Panc1 (cell line): ENCODE results near the gene WRAP73. TPM values are rescaled to one million over a fixed set of nuclear protein-coding genes. Genes with fewer than 3 reads are reported as not detected.

ENCODE experiments used
- ATAC-seq: fragments of 200-7000 bp; cut with Tn5 transposase; 2 replicates; pipeline ENCODE4 v1.9.1; 2020; ENCODE audit warnings: mild to moderate bottlenecking, moderate library complexity
- BruUV-seq: library from RNA; stranded (reverse); fragments of 400-500 nt; replicated peaks from 2 replicates; lab custom pipeline; 2021; lab: Mats Ljungman, UMichigan
- CTCF ChIA-PET: fragments of 300-600 bp; sonication (Branson Sonifier 250); formaldehyde crosslinking; loops from one replicate; lab custom pipeline; 2022; ENCODE audit warnings: antibody characterized with exemption; lab: Charles Lee
- POLR2A ChIA-PET: fragments of 300-600 bp; sonication (Branson Sonifier 250); formaldehyde crosslinking; loops from one replicate; lab custom pipeline; 2022; ENCODE audit warnings: antibody characterized with exemption; lab: Charles Lee
- DNase-seq: peaks from one replicate; pipeline ENCODE4 v3.0.0-alpha.2; 2010; ENCODE audit warnings: low read depth, low spot score
- H3K27ac ChIP-seq: 2 replicates; pipeline ENCODE4 v1.5.1; 2011; ENCODE audit warnings: mild to moderate bottlenecking, low read length, inconsistent platforms
- H3K27me3 ChIP-seq: fragments of 200-500 bp; sonication (Bioruptor generic); 2 replicates; pipeline ENCODE4 v1.6.0; 2014; ENCODE audit warnings: low read length, inconsistent platforms; ENCODE audit not compliant: control insufficient read depth, insufficient read depth
- H3K36me3 ChIP-seq: fragments of 200-500 bp; sonication (Bioruptor generic); 2 replicates; pipeline ENCODE4 v1.5.1; 2014; ENCODE audit warnings: inconsistent platforms, mild to moderate bottlenecking, low read length, moderate library complexity; ENCODE audit not compliant: control insufficient read depth, insufficient read depth
- H3K4me1 ChIP-seq: 2 replicates; pipeline ENCODE4 v1.5.1; 2011; ENCODE audit warnings: inconsistent platforms, mild to moderate bottlenecking, low read length, moderate library complexity; ENCODE audit not compliant: control insufficient read depth, insufficient read depth
- H3K4me3 ChIP-seq, 2 experiments: 2 replicates each; pipeline ENCODE4 v1.5.1; 2011 to 2012; ENCODE audit warnings: low read depth in 2 of 2, low read length in 2 of 2, mild to moderate bottlenecking in 2 of 2, inconsistent platforms in 1 of 2, moderate library complexity in 1 of 2
- H3K9me3 ChIP-seq: fragments of 200-500 bp; sonication (Bioruptor generic); 2 replicates; pipeline ENCODE4 v1.5.1; 2014; ENCODE audit warnings: low read depth, mild to moderate bottlenecking, inconsistent platforms, low read length, moderate library complexity; ENCODE audit not compliant: control insufficient read depth, insufficient read depth
- POLR2AphosphoS5 ChIP-seq: IDR thresholded peaks from 2 replicates; pipeline ENCODE4 v1.6.1; 2012; ENCODE audit warnings: mild to moderate bottlenecking, low read depth, low read length, moderate library complexity
- SIN3A ChIP-seq: IDR thresholded peaks from 2 replicates; pipeline ENCODE4 v1.6.1; 2012; ENCODE audit warnings: low read depth, mild to moderate bottlenecking, low read length, moderate library complexity, borderline replicate concordance; ENCODE audit not compliant: insufficient read depth
- TCF7L2 ChIP-seq: IDR thresholded peaks from 2 replicates; pipeline ENCODE4 v1.6.1; 2011; ENCODE audit warnings: mild to moderate bottlenecking, low read depth, low read length, inconsistent platforms
- in situ Hi-C: cut with HindIII; loops from 2 replicates; pipeline ENCODE4 v1.10.0; 2016; ENCODE audit warnings: low sequenced_read_pairs, low pct_unique_long_range_greater_than_20kb
- intact Hi-C: fragments of 100-400 bp; cut with micrococcal nuclease; formaldehyde crosslinking; loops from one replicate; pipeline ENCODE4 v1.10.0; 2022; ENCODE audit not compliant: unreplicated experiment
- total RNA-seq: library from RNA; stranded (reverse); gene quantifications from one replicate; pipeline ENCODE4 v1.2.1, GENCODE V29; 2021; ENCODE audit not compliant: unreplicated experiment
- TF ChIP-seq, protein P1 (sequence below): fragments of 450-650 bp; IDR thresholded peaks from 2 replicates; pipeline ENCODE4 v1.5.1; 2017; ENCODE audit warnings: mild to moderate bottlenecking
- TF ChIP-seq, protein P2 (sequence below), 2 experiments: IDR thresholded peaks; 2 replicates each; pipeline ENCODE4 v1.6.1; 2011 to 2012; ENCODE audit warnings: low read depth in 2 of 2, control low read depth in 1 of 2, low read length in 1 of 2, mild to moderate bottlenecking in 1 of 2, moderate library complexity in 1 of 2; ENCODE audit not compliant: insufficient read depth in 1 of 2

Gene WRAP73
- total RNA-seq, 1 experiment from 2014 or later = 27.1 TPM

DNA sequence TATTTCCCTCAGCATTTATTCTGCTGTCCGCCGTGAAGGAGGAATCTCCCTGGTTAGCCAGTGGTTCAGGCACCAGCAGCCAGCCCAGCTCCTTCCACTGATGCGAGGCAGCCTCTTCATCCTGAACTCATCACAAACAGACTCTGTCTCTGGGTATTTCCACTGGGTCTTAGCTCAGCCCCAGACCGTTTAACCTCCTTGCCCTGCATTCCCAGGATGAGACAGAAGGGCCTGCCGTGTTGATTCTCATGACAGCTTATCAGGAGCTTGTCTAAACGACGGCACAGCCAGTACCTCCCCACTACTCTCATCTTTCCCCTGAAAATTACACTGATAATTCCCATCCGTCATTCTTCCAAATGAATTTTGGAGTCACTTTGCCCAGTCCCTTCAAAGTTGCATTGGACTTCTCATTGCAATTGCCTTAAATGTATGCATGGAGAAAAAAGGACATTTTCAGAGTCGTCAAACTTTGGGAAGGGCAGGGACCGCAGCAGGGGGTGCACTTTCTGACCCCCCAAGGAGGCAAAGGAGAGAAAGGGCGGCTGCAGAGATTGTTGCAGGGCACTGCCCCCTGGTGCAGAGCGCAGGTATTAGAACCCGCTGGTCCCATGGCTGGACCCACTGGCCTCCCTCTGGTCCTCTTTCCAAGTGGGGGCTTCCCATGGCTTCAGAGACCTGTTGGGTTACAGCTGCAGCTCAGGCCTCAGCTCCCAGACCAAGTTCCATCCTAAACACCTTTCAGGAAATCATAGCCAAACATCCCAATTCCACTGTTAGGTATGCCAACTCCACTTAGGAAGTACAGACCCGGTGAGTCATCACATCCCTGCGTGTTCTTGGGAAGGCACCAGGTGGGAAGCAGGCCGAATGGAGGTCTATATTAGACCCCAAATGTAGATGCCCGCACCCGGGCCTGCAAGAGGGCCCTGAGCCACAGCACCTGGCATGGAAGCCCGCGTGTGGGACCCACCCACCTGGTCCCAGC is 34.9 kb downstream of the WRAP73 start:
- peak; percentile 17 for DNase-seq

DNA sequence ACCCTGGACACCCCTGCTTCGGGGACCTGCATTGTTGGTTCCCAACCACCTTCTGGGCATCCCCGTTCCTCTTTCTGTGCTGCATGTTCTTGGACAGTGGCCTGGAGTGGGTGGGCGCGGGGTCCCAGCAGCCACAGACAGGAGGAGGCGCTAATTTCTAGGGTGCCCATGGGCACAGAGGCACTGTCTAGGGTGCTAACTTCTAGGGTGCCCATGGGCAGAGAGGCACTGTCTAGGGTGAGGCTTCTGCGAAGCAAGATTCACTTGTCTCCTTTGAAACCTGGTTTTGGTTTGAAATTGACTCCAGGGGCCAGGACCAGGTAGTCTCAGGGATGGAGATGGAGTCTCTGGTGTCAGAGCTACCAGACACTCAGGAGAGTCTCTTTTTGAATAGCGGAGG is 37.8 kb downstream of the WRAP73 start:
- in situ Hi-C loops = no loop called here

More for the DNA sequence above, 34.9 kb downstream of the WRAP73 start:
- BruUV-seq = no TSS peak
- in situ Hi-C loops (no loop called here), intact Hi-C loops (loop anchor here (2.0 kb wide), 1 partner anchor 130 kb away; no protein-coding TSS in a partner anchor)
- H3K4me1 ChIP-seq = peaks cover 32% of the 10 kb centered on the region
- ChIA-PET CTCF (interaction anchor here (0.6 to 1.2 kb wide), 5 partner anchors 26 to 162 kb away, joined by 3 read pairs; no protein-coding TSS in a partner anchor), POLR2A (no interaction called here)
- no peaks in the 10 kb centered on the region for H3K27me3 ChIP-seq
- H3K4me3 ChIP-seq = no peak overlapping the region
- no peaks in the 10 kb centered on the region for H3K36me3 ChIP-seq
- H3K9me3 ChIP-seq = no peaks in the 10 kb centered on the region
- TF ChIP-seq, protein P1, sequence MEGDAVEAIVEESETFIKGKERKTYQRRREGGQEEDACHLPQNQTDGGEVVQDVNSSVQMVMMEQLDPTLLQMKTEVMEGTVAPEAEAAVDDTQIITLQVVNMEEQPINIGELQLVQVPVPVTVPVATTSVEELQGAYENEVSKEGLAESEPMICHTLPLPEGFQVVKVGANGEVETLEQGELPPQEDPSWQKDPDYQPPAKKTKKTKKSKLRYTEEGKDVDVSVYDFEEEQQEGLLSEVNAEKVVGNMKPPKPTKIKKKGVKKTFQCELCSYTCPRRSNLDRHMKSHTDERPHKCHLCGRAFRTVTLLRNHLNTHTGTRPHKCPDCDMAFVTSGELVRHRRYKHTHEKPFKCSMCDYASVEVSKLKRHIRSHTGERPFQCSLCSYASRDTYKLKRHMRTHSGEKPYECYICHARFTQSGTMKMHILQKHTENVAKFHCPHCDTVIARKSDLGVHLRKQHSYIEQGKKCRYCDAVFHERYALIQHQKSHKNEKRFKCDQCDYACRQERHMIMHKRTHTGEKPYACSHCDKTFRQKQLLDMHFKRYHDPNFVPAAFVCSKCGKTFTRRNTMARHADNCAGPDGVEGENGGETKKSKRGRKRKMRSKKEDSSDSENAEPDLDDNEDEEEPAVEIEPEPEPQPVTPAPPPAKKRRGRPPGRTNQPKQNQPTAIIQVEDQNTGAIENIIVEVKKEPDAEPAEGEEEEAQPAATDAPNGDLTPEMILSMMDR = peak; percentile 90
- TF ChIP-seq, protein P2, sequence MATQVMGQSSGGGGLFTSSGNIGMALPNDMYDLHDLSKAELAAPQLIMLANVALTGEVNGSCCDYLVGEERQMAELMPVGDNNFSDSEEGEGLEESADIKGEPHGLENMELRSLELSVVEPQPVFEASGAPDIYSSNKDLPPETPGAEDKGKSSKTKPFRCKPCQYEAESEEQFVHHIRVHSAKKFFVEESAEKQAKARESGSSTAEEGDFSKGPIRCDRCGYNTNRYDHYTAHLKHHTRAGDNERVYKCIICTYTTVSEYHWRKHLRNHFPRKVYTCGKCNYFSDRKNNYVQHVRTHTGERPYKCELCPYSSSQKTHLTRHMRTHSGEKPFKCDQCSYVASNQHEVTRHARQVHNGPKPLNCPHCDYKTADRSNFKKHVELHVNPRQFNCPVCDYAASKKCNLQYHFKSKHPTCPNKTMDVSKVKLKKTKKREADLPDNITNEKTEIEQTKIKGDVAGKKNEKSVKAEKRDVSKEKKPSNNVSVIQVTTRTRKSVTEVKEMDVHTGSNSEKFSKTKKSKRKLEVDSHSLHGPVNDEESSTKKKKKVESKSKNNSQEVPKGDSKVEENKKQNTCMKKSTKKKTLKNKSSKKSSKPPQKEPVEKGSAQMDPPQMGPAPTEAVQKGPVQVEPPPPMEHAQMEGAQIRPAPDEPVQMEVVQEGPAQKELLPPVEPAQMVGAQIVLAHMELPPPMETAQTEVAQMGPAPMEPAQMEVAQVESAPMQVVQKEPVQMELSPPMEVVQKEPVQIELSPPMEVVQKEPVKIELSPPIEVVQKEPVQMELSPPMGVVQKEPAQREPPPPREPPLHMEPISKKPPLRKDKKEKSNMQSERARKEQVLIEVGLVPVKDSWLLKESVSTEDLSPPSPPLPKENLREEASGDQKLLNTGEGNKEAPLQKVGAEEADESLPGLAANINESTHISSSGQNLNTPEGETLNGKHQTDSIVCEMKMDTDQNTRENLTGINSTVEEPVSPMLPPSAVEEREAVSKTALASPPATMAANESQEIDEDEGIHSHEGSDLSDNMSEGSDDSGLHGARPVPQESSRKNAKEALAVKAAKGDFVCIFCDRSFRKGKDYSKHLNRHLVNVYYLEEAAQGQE (IDR thresholded peaks at IDR 0.05; ENCODE audit: insufficient read depth in 1 of 2, low read depth in 2 of 2, low read length in 1 of 2) = no peak
- TF ChIP-seq TCF7L2 = no peak
- ATAC-seq = no peak
- no peak overlapping the region for H3K27ac ChIP-seq

More for the DNA sequence above, 37.8 kb downstream of the WRAP73 start:
- CTCF ChIA-PET = no interaction called here
- BruUV-seq = no TSS peak
- Histone ChIP-seq H3K4me1 (peaks cover 28% of the 10 kb centered on the region), H3K27me3 (no peaks in the 10 kb centered on the region), H3K9me3 (no peaks in the 10 kb centered on the region), H3K36me3 (no peaks in the 10 kb centered on the region), H3K4me3 (peak overlapping the region; percentile 27 to 33), H3K27ac (no peak overlapping the region)
- no peak for DNase-seq
- intact Hi-C loops = no loop called here
- POLR2A ChIA-PET = no interaction called here
- TF ChIP-seq, protein P2 (IDR thresholded peaks at IDR 0.05; ENCODE audit: insufficient read depth in 1 of 2, low read depth in 2 of 2, low read length in 1 of 2) = no peak
- TF ChIP-seq POLR2AphosphoS5 (no peak), SIN3A (no peak), TCF7L2 (no peak)
- TF ChIP-seq, protein P1 = no peak
- no peak for ATAC-seq
